ENCODE data around the gene TIA1.
"Not testable (repeated sequence)": the region's sequence is repeated elsewhere in the genome, so short reads cannot be mapped to it uniquely, and the experiment has no call there.

The TIA1 gene

GRCh38 chr2:70214365-70214764 lies 34.1 kb downstream of the TIA1 start:
- DNase-seq, result no peak

GRCh38 chr2:70212298-70212932 lies 36.0 kb downstream of the TIA1 start:
- no peak for DNase-seq

GRCh38 chr2:70211595-70211994 lies 36.8 kb downstream of the TIA1 start:
- DNase-seq, result no peak

GRCh38 chr2:70204452-70204851 lies 44.0 kb downstream of the TIA1 start:
- DNase-seq, result no peak

GRCh38 chr2:70203086-70203485 lies 45.3 kb downstream of the TIA1 start:
- no peak for DNase-seq

GRCh38 chr2:70202236-70202806 lies 46.1 kb downstream of the TIA1 start:
- DNase-seq, result no peak

GRCh38 chr2:70201831-70202230 lies 46.6 kb downstream of the TIA1 start:
- DNase-seq, result no peak

- no peak for DNase-seq
Observed at GRCh38 chr2:70201225-70201768, 47.1 kb downstream of the TIA1 start.

GRCh38 chr2:70199320-70199864 lies 49.0 kb downstream of the TIA1 start:
- no peak for DNase-seq

GRCh38 chr2:70192516-70192915 lies 55.9 kb downstream of the TIA1 start:
- no peak for DNase-seq

- DNase-seq, result no peak
Observed at GRCh38 chr2:70191244-70191735, 57.1 kb downstream of the TIA1 start.

GRCh38 chr2:70190418-70191243 lies 57.8 kb downstream of the TIA1 start, which contains the start of gene C2orf42:
Gene C2orf42, minus strand, starts transcription at chr2:70191019. Its CDS starts 9,034 bp downstream, at chr2:70181985.
- DNase-seq, result peak; percentile 98

- no peak for DNase-seq
Observed at GRCh38 chr2:70188460-70188859, 60.0 kb downstream of the TIA1 start.

- DNase-seq, result not testable (repeated sequence)
Observed at GRCh38 chr2:70187170-70187569, 61.3 kb downstream of the TIA1 start.

- DNase-seq, result no peak
Observed at GRCh38 chr2:70182689-70183088, 65.7 kb downstream of the TIA1 start.

GRCh38 chr2:70181363-70181956 lies 67.0 kb downstream of the TIA1 start:
- peak; percentile 24 for DNase-seq

GRCh38 chr2:70173520-70173919 lies 74.9 kb downstream of the TIA1 start:
- peak; percentile 55 for DNase-seq

- DNase-seq, result not testable (repeated sequence)
Observed at GRCh38 chr2:70169654-70170245, 78.7 kb downstream of the TIA1 start.

- no peak for DNase-seq
Observed at GRCh38 chr2:70161069-70161534, 87.3 kb downstream of the TIA1 start.

- no peak for DNase-seq
Observed at GRCh38 chr2:70160545-70160944, 87.9 kb downstream of the TIA1 start.
